MCF 10A (cell line): ENCODE measurements around the gene ZPBP2. TPM values are rescaled to one million over a fixed set of nuclear protein-coding genes. Genes with fewer than 3 reads are reported as not detected.

ENCODE experiments used
- BruUV-seq: library from RNA; stranded (reverse); fragments of 400-500 nt; replicated peaks from 2 replicates; lab custom pipeline; 2021; lab: Mats Ljungman, UMichigan
- CTCF ChIA-PET: fragments of 300-600 bp; sonication (Branson Sonifier 250); formaldehyde crosslinking; extraction: SDS; loops from one replicate; lab custom pipeline; 2021; ENCODE audit warnings: antibody characterized with exemption, inconsistent platforms; lab: Yijun Ruan, JAX
- POLR2A ChIA-PET: fragments of 300-600, 350-650 bp; sonication (Branson Sonifier 250); formaldehyde crosslinking; extraction: SDS; loops from one replicate; lab custom pipeline; 2020; ENCODE audit warnings: antibody characterized with exemption, inconsistent platforms; lab: Yijun Ruan, JAX
- DNase-seq: peaks from one replicate; pipeline ENCODE4 v3.0.0-alpha.2; 2018; ENCODE audit not compliant: unreplicated experiment
- H3K27ac Mint-ChIP-seq: one replicate; pipeline ENCODE4 v1.8.0; 2022; ENCODE audit warnings: mild to moderate bottlenecking, low read depth, mixed read lengths; ENCODE audit not compliant: unreplicated experiment
- H3K27me3 Mint-ChIP-seq: one replicate; pipeline ENCODE4 v1.8.0; 2022; ENCODE audit warnings: mixed read lengths; ENCODE audit not compliant: insufficient read depth, unreplicated experiment
- H3K36me3 Mint-ChIP-seq: one replicate; pipeline ENCODE4 v1.8.0; 2022; ENCODE audit warnings: mild to moderate bottlenecking, moderate library complexity, mixed read lengths; ENCODE audit not compliant: insufficient read depth, unreplicated experiment
- H3K4me1 Mint-ChIP-seq: one replicate; pipeline ENCODE4 v1.8.0; 2022; ENCODE audit warnings: mixed read lengths; ENCODE audit not compliant: insufficient read depth, unreplicated experiment
- H3K4me3 Mint-ChIP-seq: one replicate; pipeline ENCODE4 v1.8.0; 2022; ENCODE audit warnings: mild to moderate bottlenecking, moderate library complexity, mixed read lengths; ENCODE audit not compliant: unreplicated experiment
- H3K9me3 Mint-ChIP-seq: one replicate; pipeline ENCODE4 v1.8.0; 2022; ENCODE audit warnings: mixed read lengths; ENCODE audit not compliant: unreplicated experiment
- intact Hi-C: fragments of 100-400 bp; cut with micrococcal nuclease; formaldehyde crosslinking; loops from 2 replicates; pipeline ENCODE4 v1.14.1; 2022
- total RNA-seq: library from RNA; stranded (reverse); gene quantifications from 2 replicates; pipeline ENCODE4 v1.2.3, GENCODE V29; 2022
- TF ChIP-seq, protein P1 (sequence below): fragments of 200-600 bp; IDR thresholded peaks from one replicate; pipeline ENCODE4 v1.8.0; 2022; ENCODE audit warnings: antibody characterized with exemption, mild to moderate bottlenecking; ENCODE audit not compliant: unreplicated experiment

Gene ZPBP2
- total RNA-seq, 1 experiment from 2014 or later = not detected

DNA sequence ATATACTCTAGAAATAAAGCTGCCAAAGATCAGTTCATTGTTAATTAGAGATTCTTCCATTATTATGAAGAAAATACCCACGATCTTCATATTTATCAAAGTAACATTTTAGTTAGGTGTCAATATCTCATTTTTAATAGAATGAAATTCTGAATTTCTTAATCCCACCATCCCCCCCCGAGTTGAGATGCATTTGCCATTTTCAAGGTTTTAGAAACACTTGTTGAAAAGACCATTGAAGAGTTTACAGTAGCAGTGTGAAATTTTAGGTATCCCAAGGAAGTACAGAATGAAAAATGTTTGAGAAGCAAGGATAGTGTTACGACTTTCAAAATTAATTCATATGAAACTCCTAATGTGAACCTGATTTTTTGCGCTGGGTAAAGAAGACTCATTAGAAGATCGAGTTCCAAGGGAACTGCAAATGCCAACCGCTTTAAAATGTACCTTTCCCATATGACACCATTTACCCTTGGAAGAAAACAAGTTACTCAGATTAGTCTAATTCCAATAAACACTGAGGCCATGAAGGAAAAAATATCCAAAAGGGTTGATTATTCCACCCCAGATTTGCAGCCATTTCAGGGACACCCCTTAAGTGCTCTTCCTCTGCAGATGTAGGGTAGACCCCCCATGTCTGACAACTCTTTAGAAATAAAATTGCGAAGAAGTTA is 4.6 kb upstream of the ZPBP2 start:
- POLR2A ChIA-PET = interaction anchor here (0.7 to 0.9 kb wide), 3 partner anchors 8 to 275 kb away, joined by 3 read pairs; no protein-coding TSS in a partner anchor
- TF ChIP-seq, protein P1, sequence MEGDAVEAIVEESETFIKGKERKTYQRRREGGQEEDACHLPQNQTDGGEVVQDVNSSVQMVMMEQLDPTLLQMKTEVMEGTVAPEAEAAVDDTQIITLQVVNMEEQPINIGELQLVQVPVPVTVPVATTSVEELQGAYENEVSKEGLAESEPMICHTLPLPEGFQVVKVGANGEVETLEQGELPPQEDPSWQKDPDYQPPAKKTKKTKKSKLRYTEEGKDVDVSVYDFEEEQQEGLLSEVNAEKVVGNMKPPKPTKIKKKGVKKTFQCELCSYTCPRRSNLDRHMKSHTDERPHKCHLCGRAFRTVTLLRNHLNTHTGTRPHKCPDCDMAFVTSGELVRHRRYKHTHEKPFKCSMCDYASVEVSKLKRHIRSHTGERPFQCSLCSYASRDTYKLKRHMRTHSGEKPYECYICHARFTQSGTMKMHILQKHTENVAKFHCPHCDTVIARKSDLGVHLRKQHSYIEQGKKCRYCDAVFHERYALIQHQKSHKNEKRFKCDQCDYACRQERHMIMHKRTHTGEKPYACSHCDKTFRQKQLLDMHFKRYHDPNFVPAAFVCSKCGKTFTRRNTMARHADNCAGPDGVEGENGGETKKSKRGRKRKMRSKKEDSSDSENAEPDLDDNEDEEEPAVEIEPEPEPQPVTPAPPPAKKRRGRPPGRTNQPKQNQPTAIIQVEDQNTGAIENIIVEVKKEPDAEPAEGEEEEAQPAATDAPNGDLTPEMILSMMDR = no peak
- H3K4me1 Mint-ChIP-seq = no peaks in the 10 kb centered on the region
- CTCF ChIA-PET = no interaction called here
- no peak overlapping the region for H3K4me3 Mint-ChIP-seq
- H3K36me3 Mint-ChIP-seq = no peaks in the 10 kb centered on the region
- DNase-seq = no peak
- no peak overlapping the region for H3K27ac Mint-ChIP-seq
- no TSS peak for BruUV-seq
- intact Hi-C loops = no loop called here
- H3K9me3 Mint-ChIP-seq = no peaks in the 10 kb centered on the region
- peaks cover 73% of the 10 kb centered on the region for H3K27me3 Mint-ChIP-seq

DNA sequence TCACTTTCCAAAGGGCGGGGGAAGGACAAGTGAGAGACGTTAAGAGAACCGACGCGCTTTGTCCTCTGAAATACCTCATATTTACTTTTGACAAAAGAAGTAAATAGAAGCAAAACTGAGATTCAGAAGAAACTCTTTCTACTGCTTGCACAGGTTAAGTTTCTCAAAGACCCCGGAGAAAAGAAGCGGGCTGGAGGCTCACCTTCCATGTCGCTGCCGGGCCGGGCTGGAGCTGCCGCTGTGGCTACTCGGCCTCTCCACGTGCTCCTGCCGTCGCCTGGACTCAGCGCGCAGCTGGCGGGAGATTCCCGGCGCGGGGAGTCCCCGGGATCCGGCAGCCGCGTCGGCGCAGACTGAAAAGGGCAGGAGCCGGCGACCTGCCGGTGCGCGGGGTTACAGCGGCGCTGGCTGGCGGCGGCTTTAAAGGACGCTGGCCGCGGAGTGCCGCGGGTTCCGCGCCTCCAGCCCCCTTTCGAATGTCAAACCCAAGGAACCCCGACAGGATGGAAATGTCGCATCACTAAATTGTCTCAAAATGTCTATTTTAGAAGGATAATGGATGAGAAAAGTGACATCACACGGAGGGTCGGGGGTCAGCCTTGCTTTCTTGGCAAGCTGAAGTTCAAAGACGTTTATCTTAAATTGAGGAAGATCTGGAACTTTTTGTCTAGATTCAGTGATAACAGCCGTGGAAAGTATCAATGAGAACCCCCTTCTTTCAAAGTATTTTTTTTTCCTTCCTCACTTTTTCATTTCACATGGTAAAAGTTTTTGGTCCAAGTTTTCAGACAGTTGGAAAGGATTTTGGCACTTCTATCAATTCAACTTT is 3.9 kb upstream of the ZPBP2 start, which contains the start of gene IKZF3:
Gene IKZF3, minus strand, starts transcription at position 395 of the 829 bp plus-strand sequence. Its CDS starts 186 bp downstream, at position 209.
- Mint-ChIP-seq H3K36me3 (no peaks in the 10 kb centered on the region), H3K9me3 (no peaks in the 10 kb centered on the region), H3K27me3 (peaks cover 73% of the 10 kb centered on the region), H3K4me1 (no peaks in the 10 kb centered on the region), H3K4me3 (no peak within 1 kb of the TSS), H3K27ac (no peak within 1 kb of the TSS)
- DNase-seq = no peak
- intact Hi-C loops = no loop called here
- CTCF ChIA-PET = no interaction called here
- no TSS peak for BruUV-seq
- POLR2A ChIA-PET = no interaction called here
- TF ChIP-seq, protein P1 = no peak

DNA sequence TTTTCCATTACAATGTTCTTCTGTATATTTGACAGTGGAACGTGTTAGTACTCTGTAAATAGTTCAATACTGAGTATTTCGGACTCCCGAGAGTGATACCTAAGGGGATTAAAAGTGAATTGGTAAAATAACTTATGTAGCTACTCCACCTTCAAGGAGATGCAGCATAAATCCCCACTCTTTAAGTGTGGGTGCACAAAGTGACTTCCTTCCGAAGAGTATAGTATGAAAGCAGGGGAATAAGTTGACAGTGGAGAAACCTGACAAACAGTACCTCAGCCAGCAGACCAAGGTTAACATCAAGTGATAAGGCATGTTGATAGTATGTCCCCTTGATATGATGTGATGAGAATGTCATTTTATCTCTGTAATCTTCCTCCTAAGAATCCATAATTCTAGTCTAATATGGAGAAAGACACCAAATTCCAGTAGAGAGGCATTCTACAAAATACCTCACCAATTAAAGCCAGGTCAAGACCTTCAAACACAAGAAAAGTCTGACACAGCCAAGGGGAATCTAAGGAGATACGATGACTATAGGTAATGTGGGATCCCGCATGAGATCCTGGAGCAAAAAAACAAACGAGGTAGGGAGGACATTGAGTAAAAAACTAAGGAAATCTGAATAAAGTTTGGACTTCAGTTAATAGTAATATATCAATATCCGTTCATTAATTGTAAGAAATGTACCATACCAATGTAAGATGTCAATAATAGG is 1.8 kb upstream of the ZPBP2 start:
- intact Hi-C loops = no loop called here
- TF ChIP-seq, protein P1 = no peak
- Mint-ChIP-seq H3K27me3 (peaks cover 67% of the 10 kb centered on the region), H3K27ac (no peak overlapping the region), H3K9me3 (no peaks in the 10 kb centered on the region), H3K4me1 (no peaks in the 10 kb centered on the region), H3K4me3 (no peak overlapping the region), H3K36me3 (no peaks in the 10 kb centered on the region)
- no peak for DNase-seq
- ChIA-PET CTCF (no interaction called here), POLR2A (no interaction called here)
- no TSS peak for BruUV-seq
